ENCODE measurements around the gene NAT10.
A peak's percentile ranks its signal among the peaks of the same experiment; 100 is the strongest.
"Not testable (repeated sequence)": the region's sequence is repeated elsewhere in the genome, so short reads cannot be mapped to it uniquely, and the experiment has no call there.

The NAT10 gene

GRCh38 chr11:34064291-34064690 is 41.1 kb upstream of the NAT10 start:
- Histone ChIP-seq H2AFZ (ENCODE audit: low read length) (no peak overlapping the region), H4K20me1 (ENCODE audit: insufficient read depth, low read length) (0 out of 2 replicates have a peak, but pooled peaks cover 9% of the 10 kb centered on the region), H3K9me3 (ENCODE audit: low read length) (no peaks in the 10 kb centered on the region), H3K27ac (ENCODE audit: low read depth, low read length, poor library complexity, severe bottlenecking) (no peak overlapping the region), H3K4me1 (ENCODE audit: insufficient read depth, low read length, severe bottlenecking) (peaks cover 44% of the 10 kb centered on the region), H3K9ac (ENCODE audit: low read length) (no peak overlapping the region), H3K9me2 (ENCODE audit: low read depth, low read length) (no peaks in the 10 kb centered on the region), H3K36me3 (ENCODE audit: insufficient read depth, low read length) (peaks cover 62% of the 10 kb centered on the region), H3K27me3 (ENCODE audit: insufficient read depth, low read length) (no peaks in the 10 kb centered on the region), H3K79me2 (ENCODE audit: insufficient read depth, low read length) (peaks cover 97% of the 10 kb centered on the region), H3K4me3 (ENCODE audit: low read depth, low read length, poor library complexity, severe bottlenecking) (no peak overlapping the region), H3K4me2 (ENCODE audit: low read length) (no peak overlapping the region), H3F3A (ENCODE audit: insufficient read depth, low read length) (0 out of 2 replicates have a peak, but pooled peaks cover 3% of the 10 kb centered on the region)
- TF ChIP-seq EZH2 (IDR thresholded peaks at IDR 0.05; ENCODE audit: borderline replicate concordance, low read length) (no peak), CTCF (IDR thresholded peaks at IDR 0.05; ENCODE audit: low read length) (no peak)

GRCh38 chr11:34065505-34066203 is 39.8 kb upstream of the NAT10 start:
- Histone ChIP-seq H3K27ac (ENCODE audit: low read depth, low read length, poor library complexity, severe bottlenecking) (no peak overlapping the region), H3K9me2 (ENCODE audit: low read depth, low read length) (no peaks in the 10 kb centered on the region), H3K27me3 (ENCODE audit: insufficient read depth, low read length) (no peaks in the 10 kb centered on the region), H2AFZ (ENCODE audit: low read length) (no peak overlapping the region), H3F3A (ENCODE audit: insufficient read depth, low read length) (0 out of 2 replicates have a peak, but pooled peaks cover 3% of the 10 kb centered on the region), H3K36me3 (ENCODE audit: insufficient read depth, low read length) (peaks cover 59% of the 10 kb centered on the region), H4K20me1 (ENCODE audit: insufficient read depth, low read length) (0 out of 2 replicates have a peak, but pooled peaks cover 9% of the 10 kb centered on the region), H3K4me3 (ENCODE audit: low read depth, low read length, poor library complexity, severe bottlenecking) (no peak overlapping the region), H3K9me3 (ENCODE audit: low read length) (no peaks in the 10 kb centered on the region), H3K4me2 (ENCODE audit: low read length) (no peak overlapping the region), H3K79me2 (ENCODE audit: insufficient read depth, low read length) (peaks cover 96% of the 10 kb centered on the region), H3K9ac (ENCODE audit: low read length) (no peak overlapping the region), H3K4me1 (ENCODE audit: insufficient read depth, low read length, severe bottlenecking) (peaks cover 44% of the 10 kb centered on the region)
- no peak for TF ChIP-seq EZH2 (IDR thresholded peaks at IDR 0.05; ENCODE audit: borderline replicate concordance, low read length)
- peak; percentile 28; the same call in 1 of the 2 replicates for TF ChIP-seq CTCF (IDR thresholded peaks at IDR 0.05; ENCODE audit: low read length)

GRCh38 chr11:34066766-34067165 is 38.7 kb upstream of the NAT10 start:
- H3K36me3 ChIP-seq (ENCODE audit: insufficient read depth, low read length) = peaks cover 58% of the 10 kb centered on the region
- not testable (repeated sequence) for H3K9ac ChIP-seq (ENCODE audit: low read length); H2AFZ ChIP-seq (ENCODE audit: low read length); H3F3A ChIP-seq (ENCODE audit: insufficient read depth, low read length); H4K20me1 ChIP-seq (ENCODE audit: insufficient read depth, low read length); H3K27me3 ChIP-seq (ENCODE audit: insufficient read depth, low read length); H3K9me3 ChIP-seq (ENCODE audit: low read length); H3K9me2 ChIP-seq (ENCODE audit: low read depth, low read length)
- peak overlapping the region; percentile 62 for H3K27ac ChIP-seq (ENCODE audit: low read depth, low read length, poor library complexity, severe bottlenecking)
- peaks cover 96% of the 10 kb centered on the region for H3K79me2 ChIP-seq (ENCODE audit: insufficient read depth, low read length)
- H3K4me3 ChIP-seq (ENCODE audit: low read depth, low read length, poor library complexity, severe bottlenecking) = peak overlapping the region; percentile 16
- peaks cover 44% of the 10 kb centered on the region for H3K4me1 ChIP-seq (ENCODE audit: insufficient read depth, low read length, severe bottlenecking)
- peak overlapping the region; percentile 20 for H3K4me2 ChIP-seq (ENCODE audit: low read length)
